Hepatic stellate cell (primary cell): ENCODE measurements around the gene C1orf50.

Experiments
- DNase-seq: peaks from one replicate; pipeline ENCODE4 v3.0.0; 2011; ENCODE audit warnings: low spot score

Gene C1orf50

DNA sequence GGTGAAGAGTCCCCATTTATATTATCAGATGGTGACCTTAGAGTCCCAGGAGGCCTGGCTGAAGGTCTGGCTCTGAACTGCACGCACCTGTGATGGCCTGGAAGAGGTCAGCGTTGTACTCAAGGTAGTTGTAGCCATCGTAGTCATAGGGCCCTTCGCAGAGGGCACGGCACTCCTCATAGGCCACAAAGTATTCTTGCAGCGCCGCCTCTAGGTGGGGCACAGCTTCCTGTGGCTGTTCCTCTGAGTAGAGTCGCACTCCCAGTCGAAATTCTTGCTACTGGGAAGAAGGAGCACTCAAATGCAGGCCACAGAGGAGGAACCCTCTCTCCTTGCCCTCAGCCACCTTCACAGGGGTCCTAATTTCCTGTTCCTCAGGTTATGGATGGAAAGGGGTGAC lies 7.9 kb upstream of the C1orf50 start:
- no peak for DNase-seq

- DNase-seq, result no peak
Measured at GRCh38 chr1:42761567-42761966, 5.5 kb upstream of the C1orf50 start.

DNA sequence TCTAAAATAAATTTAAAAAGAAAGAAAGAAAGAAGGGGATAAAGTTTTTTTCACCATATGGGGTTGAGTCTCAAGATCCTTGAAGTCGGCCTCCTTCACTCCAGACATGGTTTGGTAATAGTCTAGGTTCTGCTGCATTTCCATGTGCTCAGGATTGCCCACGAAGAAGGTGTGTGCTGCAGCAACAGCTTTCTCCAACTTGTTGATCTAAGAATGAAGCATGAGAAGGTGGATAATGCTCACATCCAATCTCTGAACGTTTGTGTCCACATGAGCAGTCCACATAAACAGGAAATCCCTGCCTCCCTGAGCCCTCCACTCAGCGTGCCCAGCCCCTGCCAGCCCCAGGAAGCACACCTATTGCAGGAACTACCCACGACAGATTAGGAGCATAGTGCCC lies 4.8 kb upstream of the C1orf50 start:
- DNase-seq, result no peak

DNA sequence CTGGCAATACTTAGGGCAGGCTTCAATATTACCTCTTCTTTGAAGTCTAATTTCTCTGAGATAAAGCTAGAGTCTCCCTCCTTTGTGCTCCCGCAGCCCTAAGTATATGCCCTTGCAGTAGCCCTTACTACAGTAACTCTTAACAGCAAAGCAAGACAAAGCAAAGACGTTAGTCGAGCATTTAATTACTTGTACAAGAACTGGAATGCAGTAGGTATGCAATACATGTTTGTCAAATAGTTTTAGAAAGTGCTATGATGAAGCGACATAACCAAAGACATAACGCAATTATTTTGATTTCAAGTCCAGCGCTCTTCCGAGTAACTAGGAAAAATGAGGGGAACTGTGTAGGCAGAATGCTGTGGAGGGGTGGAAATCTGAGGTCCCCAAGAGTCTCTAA lies 1.8 kb upstream of the C1orf50 start:
- no peak for DNase-seq

DNA sequence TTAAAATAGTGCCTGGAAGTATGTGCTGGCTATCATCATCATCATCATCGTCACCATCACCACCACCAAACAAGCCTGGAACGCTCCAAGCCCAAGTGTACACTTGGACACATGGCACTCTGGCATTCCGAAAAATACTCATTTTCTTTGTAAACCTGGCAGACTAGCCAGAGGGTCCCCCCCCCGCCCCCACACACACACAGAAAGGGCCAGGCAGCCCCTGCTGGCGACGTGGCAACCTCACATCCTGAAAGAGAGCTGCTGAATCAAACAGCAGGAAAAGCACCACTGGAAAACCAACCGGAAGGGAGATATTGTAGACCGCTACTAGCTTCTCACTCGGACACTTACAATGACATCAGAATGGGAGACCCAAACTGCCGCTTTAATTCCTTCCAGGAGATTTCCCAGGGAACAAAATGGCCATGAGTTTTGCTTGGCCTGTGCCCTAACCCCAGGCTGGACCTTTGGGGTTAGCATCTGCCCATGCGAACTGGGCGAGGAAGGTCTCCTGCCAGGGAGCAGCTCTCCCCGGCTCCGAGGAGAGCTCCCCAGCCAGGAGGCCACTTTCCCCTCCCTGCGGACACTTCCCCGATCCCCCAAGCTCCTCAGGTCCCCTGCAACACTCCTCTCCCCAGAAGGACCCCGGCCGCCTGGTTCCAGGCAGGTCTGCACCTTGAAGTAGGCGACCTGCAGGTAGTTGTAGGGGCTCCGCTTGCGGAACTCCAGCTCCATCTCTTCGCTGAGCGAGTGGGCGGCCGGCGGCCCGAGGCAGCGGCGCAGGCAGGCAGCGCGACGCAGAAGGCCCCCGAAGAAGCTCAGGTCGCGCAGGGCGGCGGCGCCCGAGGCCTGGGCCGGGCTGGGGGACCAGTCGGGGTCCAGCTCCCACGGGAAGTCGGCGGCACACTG lies 963 bp upstream of the C1orf50 start:
- peak; percentile 61 for DNase-seq

DNA sequence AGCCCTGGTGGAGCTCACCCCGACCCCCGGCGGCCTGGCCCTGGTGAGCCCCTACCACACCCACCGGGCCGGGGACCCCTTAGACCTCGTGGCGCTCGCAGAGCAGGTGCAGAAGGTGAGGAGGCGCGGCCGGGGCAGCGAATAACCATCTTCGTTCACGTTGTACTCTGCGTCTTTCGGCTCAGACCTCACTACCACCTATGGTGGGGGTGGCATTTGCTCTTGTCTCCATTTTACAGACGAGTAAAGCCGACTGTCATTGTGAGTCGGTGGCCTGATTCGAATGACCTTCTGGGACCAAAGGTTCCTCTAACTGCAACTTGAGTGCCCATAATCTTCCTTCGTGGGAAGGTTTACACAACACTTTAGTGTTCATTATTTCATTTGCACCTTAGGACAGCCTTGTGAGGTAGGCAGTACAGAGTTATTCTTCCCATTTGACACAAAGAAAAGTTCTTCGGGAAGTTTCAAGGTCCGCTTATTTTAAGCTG lies 506 bp downstream of the C1orf50 start:
- DNase-seq, result no peak

GRCh38 chr1:42768172-42768571 lies 1.1 kb downstream of the C1orf50 start:
- no peak for DNase-seq

- DNase-seq, result no peak
Measured at GRCh38 chr1:42769811-42770210, 2.8 kb downstream of the C1orf50 start.

DNA sequence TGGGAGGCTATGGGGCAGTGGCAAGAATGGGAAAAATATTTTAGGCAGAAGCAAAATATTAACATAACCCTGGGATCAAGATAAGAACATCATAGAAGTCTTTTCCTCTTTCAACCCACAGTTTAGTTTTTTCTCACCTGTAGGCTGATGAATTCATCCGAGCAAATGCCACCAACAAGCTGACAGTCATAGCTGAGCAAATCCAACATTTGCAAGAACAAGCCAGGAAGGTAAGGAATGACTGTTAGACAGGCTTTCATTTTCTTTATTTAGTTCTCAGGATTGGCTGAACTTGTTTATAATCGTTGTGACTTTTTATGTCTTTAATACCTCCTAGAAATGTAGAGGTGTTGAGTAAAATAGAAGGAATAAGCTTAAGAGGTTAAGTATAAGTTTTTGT lies 6.4 kb downstream of the C1orf50 start:
- no peak for DNase-seq

GRCh38 chr1:42774928-42775526 lies 8.0 kb downstream of the C1orf50 start:
- DNase-seq, result no peak

DNA sequence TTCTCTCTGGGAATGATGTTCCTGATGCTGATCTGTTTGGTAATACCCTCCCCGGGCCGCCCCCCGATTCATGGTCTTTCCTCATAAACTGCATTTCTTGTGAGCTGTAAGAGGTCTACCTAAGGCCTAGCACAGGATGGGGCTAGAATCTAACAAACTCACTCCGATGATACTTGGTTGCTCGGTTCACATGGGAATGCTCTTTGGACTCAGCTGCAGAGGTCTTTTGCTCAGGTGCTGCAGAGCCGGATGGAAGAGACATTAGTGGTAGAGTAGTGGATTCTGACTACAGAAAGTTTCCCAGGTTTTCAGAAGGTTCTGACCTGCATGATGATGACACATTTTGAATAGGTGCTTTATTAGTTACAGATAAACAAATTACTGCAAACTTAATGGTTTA lies 9.5 kb downstream of the C1orf50 start:
- no peak for DNase-seq

DNA sequence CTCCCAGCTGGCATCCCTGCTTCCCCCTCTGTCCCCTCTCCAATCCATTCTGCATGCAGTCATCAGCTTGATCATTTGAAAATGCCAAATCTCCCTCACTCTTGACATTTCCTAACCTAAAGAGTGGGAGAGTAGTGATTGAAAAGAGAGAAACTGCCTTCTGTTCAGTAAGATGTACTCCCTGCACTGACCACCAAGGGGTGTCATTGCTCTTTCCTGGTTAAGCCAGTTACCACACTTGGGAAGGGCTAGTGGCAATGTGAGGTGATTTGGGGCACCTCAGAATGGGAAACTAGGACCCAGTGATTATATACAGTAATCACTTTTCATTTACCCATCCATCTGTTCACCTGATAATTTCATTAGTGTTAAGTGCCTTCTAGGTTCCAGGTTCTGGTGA lies 10.8 kb downstream of the C1orf50 start:
- peak; percentile 61 for DNase-seq

DNA sequence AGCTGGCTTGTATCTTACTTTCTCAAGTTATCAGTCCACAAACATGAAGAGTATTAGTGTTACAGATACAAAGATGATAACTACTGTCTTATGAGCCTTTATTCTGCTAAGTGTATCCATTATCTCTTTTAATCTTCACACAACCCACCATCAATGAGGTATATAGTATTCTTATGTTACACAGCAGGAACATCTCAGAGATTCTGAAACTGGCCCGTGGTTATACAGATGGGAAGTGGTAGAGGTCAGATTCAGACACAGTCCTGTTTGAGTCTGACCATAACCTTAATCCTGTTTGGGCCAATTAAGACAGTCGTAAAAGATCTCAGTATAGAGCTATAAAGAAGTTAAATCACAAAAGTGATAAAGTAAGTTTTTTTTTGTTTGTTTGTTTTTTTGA lies 12.7 kb downstream of the C1orf50 start:
- DNase-seq, result no peak

GRCh38 chr1:42780176-42780575 lies 13.1 kb downstream of the C1orf50 start:
- no peak for DNase-seq

DNA sequence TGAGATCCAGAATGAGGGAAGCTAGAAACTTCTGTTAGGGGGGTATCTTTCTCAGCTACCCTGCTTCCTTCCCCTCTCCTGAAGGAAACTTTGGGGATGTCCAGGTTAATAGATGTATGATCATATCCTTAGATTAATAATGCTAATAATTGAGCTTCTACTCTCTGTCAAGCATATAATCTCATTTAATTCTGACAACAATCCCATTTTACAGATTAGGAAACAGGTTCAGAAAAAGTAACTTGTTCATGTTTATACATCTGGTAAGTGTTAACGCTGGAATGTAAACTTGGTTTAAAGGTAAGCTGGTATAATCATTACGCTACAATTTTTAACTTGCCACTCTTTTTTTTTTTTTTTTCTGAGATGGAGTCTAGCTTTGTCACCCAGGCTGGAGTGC lies 16.0 kb downstream of the C1orf50 start:
- DNase-seq, result no peak

GRCh38 chr1:42784547-42784945 lies 17.5 kb downstream of the C1orf50 start:
- DNase-seq, result no peak

DNA sequence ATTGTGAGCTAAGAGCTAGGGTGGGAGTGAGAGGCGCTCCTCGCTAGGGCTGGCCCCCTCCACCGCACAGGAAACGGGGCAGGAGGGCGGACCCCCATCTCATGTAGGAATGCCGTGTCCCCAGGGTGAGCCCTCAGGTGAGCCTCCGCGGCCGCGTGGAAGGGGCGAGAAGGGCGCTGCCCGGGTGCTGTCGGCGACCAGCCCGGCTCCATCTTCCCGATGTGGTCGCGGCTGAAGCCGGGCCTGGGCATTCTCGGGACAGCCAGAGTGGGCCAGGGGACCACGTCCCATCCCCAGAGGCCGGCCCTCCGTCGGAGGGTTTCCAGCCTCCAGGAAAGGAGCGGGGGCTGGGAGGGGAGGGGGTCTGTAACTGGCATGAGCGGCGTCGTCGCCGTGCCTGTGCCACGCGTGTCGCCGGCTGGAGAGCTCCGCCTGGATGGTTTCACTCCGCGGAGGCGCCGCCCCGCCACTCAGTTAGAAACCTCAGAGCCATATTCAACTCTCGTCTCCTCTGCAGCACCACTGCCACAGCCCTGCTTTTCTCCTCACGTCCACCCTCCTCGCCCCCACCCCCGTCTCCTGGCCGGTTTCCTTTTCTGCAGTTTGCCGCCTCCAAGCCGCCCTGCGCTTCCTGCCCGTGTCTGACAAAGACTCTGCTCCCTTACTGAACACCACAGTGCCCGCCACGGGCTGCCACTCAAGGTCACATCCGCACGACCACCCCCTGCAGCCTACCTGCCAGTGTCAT lies 18.1 kb downstream of the C1orf50 start, which contains the start of gene TMEM269:
TMEM269 (plus strand) TSS at position 46 of the 748 bp plus-strand sequence. CDS start 4,903 bp downstream, outside the sequence.
- DNase-seq, result peak; percentile 51

DNA sequence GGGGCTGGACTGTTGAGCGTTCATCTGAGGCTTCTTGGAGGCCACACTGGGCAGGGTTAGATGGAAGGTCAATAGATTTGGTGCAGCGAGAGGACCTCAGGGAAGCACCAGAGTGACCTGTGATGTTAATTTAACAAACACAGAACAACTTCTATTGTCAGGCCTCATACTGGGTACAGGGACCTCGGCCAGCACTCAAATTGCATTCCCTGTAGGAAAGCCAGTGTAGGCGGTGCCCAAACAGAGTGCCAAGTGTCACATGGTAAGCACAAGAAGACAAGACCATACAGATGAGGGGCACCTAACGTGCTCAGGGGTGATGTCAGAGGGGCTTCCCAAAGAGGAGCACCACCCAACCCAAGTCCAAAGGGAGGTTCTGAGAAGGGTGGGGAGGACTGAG lies 19.0 kb downstream of the C1orf50 start:
- no peak for DNase-seq

- DNase-seq, result no peak
Measured at GRCh38 chr1:42788021-42788420, 21.0 kb downstream of the C1orf50 start.

DNA sequence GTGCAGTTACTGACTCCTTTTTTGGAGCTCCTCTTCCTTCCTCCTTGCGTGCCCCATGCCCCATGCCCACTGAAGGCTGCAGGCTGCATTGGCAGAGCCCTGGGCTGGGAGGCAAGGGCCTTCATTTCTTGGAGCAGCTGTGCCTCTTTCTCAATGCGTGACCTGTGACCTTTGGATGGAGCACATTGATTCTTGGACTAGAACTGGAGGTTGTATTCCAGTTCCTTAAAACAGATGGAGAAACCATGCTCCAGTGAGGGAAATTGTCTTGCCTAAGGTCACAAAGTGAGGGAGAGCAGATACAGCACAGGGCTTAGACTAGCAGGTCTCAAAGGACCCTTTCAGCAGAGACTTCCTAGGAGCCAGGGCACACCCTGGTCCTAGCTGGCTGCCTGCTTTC lies 26.8 kb downstream of the C1orf50 start:
- no peak for DNase-seq

DNA sequence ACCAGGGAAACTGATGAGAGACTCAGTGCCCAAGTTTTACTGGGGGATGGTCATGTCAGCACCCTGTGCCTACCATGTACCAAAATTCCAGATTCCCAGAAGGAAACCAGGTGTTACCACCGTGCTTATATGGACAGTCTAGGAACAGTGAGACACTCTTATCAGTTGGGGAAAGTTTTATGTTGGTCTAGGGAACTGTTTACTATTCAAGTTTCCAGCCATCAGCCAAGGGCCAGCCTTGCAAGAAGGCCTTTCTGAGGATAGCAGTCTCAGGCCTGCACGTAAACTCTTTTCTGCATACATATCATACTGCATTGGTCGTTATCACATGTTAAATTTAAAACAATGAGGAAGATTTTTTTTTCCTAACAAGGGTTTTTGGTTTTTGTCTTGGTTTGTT lies 30.4 kb downstream of the C1orf50 start:
- DNase-seq, result no peak

GRCh38 chr1:42797979-42798378 lies 30.9 kb downstream of the C1orf50 start:
- DNase-seq, result no peak
